HG02759 (cell line): ENCODE data around the gene DMBX1.

ENCODE experiments used
- ATAC-seq: cut with Tn5 transposase; IDR thresholded peaks from one replicate; pipeline ENCODE4 v1.9.1; 2021; ENCODE audit warnings: mild to moderate bottlenecking, moderate library complexity; ENCODE audit not compliant: unreplicated experiment

The DMBX1 gene

DNA sequence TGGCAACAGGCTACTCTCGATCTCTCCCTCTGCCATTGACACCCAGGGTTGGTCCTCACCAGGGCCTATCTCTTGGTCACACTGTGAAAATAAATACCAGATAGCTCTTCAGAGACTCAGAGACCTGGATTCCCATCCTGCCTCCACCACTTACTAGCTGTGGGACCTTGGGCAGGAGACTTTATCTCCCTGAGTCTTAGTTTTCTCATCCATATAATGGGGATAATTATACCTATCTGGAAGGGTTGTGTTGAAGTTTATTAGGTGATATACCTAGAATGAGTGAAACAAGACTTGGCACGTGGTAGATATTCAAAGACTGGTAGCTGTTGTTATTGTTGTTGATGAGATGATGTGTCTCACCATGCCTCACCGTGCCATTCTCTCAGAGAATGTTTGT is 7.4 kb downstream of the DMBX1 start:
- no peak for ATAC-seq

DNA sequence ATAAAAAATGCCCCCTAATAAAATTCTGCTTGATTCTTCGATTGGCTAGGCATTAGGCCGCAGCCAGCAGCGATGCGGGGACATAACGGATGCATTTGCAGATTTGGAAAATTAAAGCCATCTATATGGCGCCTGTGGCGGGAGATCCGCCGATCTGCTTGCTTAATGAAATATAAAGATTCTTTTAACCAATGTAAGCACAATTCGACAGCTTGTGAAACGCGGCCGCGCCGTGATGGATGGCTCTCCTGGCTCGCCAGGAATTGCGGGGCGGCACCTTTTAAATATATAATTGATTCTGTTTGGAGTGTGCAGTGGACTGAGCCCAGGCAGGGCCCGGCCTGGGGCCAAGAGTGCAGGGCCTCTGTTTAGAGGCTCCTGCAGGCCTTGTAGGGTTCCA is 8.0 kb downstream of the DMBX1 start:
- no peak for ATAC-seq

DNA sequence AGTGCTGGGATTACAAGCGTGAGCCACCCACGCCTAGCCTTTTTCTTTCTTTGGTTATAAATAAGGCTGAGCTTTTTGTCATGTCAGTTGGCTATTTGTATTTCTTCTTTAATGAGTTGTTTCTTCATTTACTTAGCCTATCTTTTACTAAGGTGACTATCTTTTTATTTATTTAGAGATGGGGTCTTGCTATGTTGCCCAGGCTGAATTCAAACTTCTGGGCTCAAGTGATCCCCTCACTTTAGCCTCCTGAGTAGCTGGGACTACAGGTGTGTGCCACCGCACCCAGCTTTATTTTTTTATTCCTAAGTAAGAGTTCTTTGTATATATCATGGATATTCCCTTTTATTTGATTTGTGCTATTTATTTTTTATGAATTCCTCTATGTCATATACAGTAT is 11.9 kb downstream of the DMBX1 start:
- no peak for ATAC-seq

- ATAC-seq: no peak
These were observed 13.8 kb downstream of the DMBX1 start for GRCh38 chr1:46503421-46503820.

- ATAC-seq: no peak
These were observed 17.0 kb downstream of the DMBX1 start for GRCh38 chr1:46506470-46507219.

- ATAC-seq: no peak
These were observed 19.1 kb downstream of the DMBX1 start for GRCh38 chr1:46508757-46509156.

- ATAC-seq: no peak
These were observed 20.8 kb downstream of the DMBX1 start for GRCh38 chr1:46510341-46510997.

- no peak for ATAC-seq
These were observed 21.3 kb downstream of the DMBX1 start for GRCh38 chr1:46510998-46511365.

- ATAC-seq: no peak
These were observed 22.6 kb downstream of the DMBX1 start for GRCh38 chr1:46512135-46512791.

DNA sequence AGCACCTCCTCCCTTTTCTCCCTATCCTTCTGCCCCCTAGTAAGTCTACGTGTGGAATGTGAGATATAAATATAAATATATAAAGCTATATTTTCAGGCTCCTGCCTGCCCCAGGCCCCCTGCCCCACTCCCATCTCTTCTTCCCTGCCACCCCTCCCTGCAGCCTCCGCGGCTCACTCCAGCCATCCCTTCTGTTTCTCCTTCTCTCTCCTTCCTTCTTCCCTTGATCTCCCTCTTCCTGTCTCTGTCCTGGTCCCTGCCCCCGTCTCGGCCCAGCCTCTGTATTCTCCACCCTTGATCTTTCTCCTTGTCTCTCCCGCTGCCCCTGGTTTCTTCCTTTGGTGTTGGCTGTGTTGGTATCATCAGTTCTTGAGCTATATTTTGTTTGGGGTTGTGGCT is 23.2 kb downstream of the DMBX1 start:
- ATAC-seq: no peak

- ATAC-seq: no peak
These were observed 23.9 kb downstream of the DMBX1 start for GRCh38 chr1:46513536-46513935.

DNA sequence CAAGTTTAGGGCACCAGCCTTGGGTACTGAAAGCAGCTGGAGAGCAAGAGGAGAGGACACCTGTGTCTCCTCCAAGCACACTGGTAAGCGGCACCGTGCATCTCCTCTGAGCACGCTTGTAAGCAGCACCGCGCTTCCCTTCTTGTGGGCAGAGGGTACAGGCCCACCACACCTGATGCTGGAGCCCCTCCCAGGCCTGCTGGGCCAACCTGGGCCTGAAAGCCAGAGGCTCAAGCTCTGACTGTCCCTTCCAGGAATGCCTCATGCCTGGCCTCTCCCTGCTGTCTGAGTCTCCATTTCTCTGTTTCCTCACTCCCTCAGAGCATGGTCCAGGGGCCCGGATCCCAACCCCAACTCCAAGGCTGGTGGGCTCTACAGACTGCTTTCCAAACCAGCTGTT is 25.9 kb downstream of the DMBX1 start:
- no peak for ATAC-seq

DNA sequence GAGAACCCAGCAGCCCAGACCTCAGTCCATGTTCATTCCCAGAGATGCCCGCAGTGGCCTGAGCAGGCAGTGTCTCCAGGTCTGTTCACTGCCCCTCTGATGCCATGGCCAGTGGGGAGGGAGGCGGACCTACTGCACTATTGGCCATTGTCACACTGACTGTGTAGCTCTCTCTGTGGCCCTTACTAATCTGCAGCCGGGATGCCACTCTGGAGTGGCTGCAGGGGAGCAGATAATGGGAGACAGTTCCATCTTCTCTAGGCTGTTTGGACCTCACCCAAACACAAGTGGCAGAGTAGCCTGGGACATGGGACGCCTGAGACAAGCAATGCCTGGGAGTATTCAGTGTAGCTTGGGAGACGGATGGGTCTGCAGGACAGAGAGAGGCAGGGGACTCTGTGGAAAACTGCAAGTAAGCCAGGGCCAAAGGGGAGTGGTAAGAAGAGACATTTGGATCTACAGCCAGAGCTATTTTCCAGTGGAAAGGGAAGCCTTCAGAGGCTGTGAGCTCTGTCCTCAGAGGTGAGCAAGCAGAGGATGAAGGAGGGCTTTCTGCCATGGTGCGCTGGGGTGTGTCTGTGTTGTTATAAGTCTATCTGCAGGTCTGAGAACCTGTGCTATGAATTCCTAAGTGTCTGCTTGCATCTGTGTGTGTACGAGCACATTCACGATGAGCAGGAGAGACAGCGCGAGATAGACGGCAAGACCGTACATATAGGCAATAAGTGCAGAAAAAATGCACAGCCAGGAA is 26.7 kb downstream of the DMBX1 start:
- no peak for ATAC-seq

GRCh38 chr1:46517010-46517600 is 27.5 kb downstream of the DMBX1 start:
- no peak for ATAC-seq

- ATAC-seq: no peak
These were observed 28.4 kb downstream of the DMBX1 start for GRCh38 chr1:46517932-46518498.

DNA sequence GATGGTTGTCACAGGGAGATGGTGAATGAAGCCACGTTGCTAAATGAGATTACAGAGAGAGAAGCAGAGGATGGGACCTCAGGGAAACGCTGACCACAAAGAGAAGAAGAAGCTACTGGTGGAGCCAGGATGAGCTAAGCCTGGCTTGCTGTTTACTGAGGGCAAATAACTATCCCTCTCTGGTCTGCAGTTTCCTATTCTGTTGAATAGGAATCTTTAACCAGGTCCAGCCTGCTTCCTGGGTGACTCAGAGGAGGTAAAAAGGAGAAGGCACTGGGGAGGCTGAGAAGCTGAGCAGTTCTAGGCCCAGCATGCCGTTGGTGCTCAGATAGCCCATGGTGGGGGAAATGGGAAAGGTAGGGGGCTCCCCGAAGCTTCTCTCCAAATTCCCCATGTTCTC is 29.6 kb downstream of the DMBX1 start:
- no peak for ATAC-seq

DNA sequence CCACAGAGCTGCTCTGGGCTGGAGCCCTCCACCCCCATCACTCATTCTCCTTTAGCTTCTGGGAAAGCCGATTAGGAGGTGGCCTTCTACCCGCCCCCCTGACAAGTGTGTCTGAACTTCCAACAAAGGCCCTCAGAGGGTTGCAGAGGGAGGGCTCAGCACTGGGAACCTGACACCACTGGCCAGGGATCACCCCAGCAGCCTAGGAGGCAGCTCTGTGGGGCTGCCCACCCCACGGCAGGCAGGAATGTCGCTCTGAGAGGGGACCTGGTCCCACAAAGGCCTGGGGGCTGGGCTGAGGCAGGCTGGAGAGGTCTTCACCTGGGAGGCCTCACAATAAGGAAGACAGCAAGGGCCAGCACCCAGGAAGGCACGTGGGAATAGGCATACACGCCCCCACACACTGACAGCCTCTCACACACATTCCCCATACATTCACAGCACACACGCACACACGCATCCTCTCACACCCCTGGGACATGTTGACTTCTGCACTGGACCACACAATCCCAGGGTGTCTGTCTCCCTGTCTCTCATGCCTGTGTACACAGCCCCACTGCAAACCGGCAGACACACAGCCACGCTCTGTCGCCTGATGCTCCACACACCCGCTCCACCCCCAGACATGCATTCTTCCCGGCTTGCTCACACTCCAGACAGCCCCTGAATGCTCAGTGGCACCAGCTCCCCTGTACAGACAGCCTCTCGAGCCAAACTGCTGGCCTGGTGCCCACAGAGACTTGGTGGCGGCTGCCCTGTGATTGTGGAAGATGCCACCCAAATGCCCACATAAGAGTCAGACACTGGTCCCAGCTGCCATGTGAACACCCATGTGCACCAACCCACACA is 30.7 kb downstream of the DMBX1 start:
- no peak for ATAC-seq

- no peak for ATAC-seq
These were observed 31.8 kb downstream of the DMBX1 start for GRCh38 chr1:46521414-46521813.

DNA sequence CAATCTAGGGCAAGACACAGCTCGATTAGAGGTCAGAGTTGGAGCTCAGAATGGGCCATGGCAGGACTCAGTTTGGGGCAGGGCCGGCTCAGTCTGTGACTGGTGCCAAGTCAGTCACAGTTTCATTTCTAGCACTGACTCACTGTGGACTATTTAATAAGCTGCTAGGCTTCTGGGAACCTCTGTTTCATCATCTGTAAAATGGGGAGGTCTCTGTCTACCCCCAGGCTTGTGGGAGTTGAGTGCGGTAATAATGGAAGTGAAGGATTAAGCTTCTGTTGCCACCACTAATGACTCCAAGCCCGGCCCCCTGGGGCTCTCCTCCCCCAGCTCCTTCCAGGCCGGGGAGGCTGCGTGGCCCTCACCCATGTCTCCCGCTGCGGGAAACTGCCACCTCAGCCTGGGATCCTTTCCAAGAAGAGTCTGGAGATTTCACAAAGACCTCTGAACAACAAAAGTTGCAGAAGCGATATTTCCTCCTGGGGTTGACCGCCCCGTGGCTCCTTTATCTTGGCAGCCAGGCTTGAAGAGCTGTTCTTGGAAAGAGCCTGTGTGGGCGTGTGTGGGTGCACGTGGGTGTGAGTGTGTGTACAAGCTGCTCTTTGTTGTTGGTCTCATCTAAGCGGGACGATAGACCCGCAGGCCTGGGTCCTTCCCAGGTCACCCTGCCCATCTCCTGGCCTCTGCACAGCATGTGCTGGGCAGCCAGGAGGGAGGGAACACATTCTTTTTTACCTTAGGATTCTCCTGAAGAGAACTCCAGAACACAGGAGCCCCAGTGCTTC is 32.7 kb downstream of the DMBX1 start:
- ATAC-seq: no peak
